ENCODE measurements around the gene CD2.

CD2 gene

DNA sequence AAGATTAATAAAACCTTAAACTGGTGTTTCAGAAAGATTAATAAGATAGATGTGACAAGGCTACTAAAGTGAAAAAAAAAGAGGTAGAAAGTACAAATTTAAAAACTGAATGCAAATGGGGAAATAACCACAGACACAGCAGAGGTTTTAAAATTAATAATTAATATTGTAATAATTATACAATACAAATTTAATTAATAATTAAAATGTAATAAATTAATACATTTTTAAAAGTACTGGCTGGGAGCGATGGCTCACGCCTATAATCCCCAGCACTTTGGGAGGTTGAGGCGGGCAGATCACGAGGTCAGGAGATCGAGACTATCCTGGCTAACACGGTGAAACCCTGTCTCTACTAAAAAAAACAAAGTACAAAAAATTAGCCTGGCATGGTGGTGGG, 26.8 kb downstream of the CD2 start:
- H3K4me3 ChIP-seq (ENCODE audit: low read depth, low read length) = no peak overlapping the region
- H3K36me3 ChIP-seq (ENCODE audit: insufficient read depth, low read length) = no peaks in the 10 kb centered on the region
- no peak overlapping the region for H3K27ac ChIP-seq (ENCODE audit: low read depth, low read length)
- H3K4me1 ChIP-seq (ENCODE audit: control insufficient read depth, insufficient read depth, low read length, unreplicated experiment) = peaks cover 19% of the 10 kb centered on the region
- H3K27me3 ChIP-seq (ENCODE audit: insufficient read depth, low read length) = peaks cover 34% of the 10 kb centered on the region
- no peaks in the 10 kb centered on the region for H3K79me2 ChIP-seq (ENCODE audit: control insufficient read depth, insufficient read depth, low read length, unreplicated experiment)
- no peak overlapping the region for H2AFZ ChIP-seq (ENCODE audit: low read length, unreplicated experiment)

DNA sequence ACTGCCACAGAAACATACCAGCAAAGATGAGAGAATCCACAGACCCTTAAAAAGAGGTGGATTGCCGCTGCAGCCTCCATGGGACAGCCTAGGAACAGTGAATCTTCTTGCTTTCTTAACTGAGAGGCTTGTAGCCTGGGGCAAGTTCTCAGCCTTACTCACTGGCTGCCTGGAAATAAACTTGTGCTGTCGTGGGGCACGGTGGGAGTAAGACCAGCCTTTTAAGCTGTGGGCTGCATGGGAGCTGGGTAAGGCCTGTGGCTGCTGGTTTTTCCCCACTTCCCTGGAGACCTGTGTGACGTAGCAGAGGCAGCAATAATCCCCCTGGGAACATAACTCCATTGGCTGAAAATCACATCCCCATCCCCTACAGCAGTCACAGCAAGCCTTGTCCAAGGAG, 30.8 kb downstream of the CD2 start:
- Histone ChIP-seq H2AFZ (ENCODE audit: low read length, unreplicated experiment) (no peak overlapping the region), H3K79me2 (ENCODE audit: control insufficient read depth, insufficient read depth, low read length, unreplicated experiment) (no peaks in the 10 kb centered on the region), H3K27ac (ENCODE audit: low read depth, low read length) (no peak overlapping the region), H3K36me3 (ENCODE audit: insufficient read depth, low read length) (no peaks in the 10 kb centered on the region), H3K27me3 (ENCODE audit: insufficient read depth, low read length) (peaks cover 65% of the 10 kb centered on the region), H3K4me3 (ENCODE audit: low read depth, low read length) (no peak overlapping the region), H3K4me1 (ENCODE audit: control insufficient read depth, insufficient read depth, low read length, unreplicated experiment) (no peaks in the 10 kb centered on the region)

DNA sequence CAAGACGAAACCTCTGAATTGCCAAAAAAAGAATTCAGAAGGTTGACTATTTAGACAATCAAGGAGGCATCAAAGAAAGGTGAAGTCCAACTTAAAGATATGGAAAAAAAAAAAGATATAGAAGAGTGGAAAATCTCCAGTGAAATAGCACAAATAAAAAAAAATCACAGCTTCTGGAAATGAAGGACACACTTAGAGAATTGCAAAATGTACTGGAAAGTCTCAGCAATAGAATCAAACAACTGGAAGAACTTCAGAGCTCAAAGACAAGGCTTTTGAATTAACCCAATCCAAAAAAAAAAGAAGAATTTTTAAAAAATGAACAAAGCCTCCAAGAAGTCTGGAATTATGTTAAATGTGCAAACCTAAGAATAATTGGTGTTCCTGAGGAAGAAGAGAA, 31.8 kb downstream of the CD2 start:
- H3K4me3 ChIP-seq (ENCODE audit: low read depth, low read length) = no peak overlapping the region
- no peaks in the 10 kb centered on the region for H3K79me2 ChIP-seq (ENCODE audit: control insufficient read depth, insufficient read depth, low read length, unreplicated experiment)
- no peak overlapping the region for H2AFZ ChIP-seq (ENCODE audit: low read length, unreplicated experiment)
- H3K36me3 ChIP-seq (ENCODE audit: insufficient read depth, low read length) = no peaks in the 10 kb centered on the region
- peaks cover 72% of the 10 kb centered on the region for H3K27me3 ChIP-seq (ENCODE audit: insufficient read depth, low read length)
- no peaks in the 10 kb centered on the region for H3K4me1 ChIP-seq (ENCODE audit: control insufficient read depth, insufficient read depth, low read length, unreplicated experiment)
- no peak overlapping the region for H3K27ac ChIP-seq (ENCODE audit: low read depth, low read length)

DNA sequence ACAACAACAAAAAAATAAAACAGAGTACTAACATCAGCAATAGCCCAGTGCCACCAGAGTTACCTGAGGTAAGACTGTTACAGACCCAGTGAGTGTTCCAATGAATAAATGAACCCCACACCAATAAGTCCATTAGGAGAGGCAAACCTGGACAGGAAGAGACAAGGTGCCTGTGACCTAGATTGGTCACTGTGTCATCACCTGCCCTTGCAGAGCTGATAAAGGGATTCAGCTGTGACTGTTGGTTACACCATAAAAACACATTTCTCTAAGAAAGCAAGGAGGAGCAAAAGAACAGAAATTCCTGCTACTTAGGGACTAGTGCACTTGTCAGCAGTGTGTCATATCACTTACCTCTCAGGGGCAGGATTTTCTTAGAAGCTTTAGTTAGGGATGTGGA, 37.5 kb downstream of the CD2 start:
- Histone ChIP-seq H3K79me2 (ENCODE audit: control insufficient read depth, insufficient read depth, low read length, unreplicated experiment) (no peaks in the 10 kb centered on the region), H3K36me3 (ENCODE audit: insufficient read depth, low read length) (no peaks in the 10 kb centered on the region), H3K27me3 (ENCODE audit: insufficient read depth, low read length) (peaks cover 56% of the 10 kb centered on the region), H3K4me1 (ENCODE audit: control insufficient read depth, insufficient read depth, low read length, unreplicated experiment) (no peaks in the 10 kb centered on the region), H3K27ac (ENCODE audit: low read depth, low read length) (no peak overlapping the region), H3K4me3 (ENCODE audit: low read depth, low read length) (no peak overlapping the region), H2AFZ (ENCODE audit: low read length, unreplicated experiment) (no peak overlapping the region)

DNA sequence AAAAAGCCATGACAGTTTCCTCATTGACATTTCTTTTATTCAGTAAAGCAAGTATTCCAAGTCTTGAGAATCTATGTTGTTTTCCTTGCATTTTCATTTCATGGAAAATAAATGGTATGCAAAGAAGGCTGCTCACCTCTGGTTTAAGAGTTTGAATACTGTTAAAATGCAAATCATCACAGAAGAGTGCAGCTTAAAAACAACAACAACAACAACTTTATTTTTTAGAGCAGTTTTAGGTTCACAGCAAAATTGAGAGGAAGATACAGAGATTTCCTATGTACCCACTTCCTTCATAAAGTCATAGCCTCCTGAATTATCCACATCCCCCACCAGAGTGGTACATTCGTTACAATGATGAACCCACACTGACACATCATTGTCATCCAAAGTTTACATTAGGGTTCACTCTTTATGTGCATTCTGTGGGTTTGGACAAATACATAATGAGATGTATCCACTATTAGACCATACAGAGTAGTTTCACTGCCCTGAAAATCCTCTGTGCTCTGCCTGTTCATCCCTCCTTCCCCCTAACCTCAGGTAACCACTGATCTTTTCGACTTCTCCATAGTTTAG, 39.2 kb downstream of the CD2 start:
- Histone ChIP-seq H3K36me3 (ENCODE audit: insufficient read depth, low read length) (no peaks in the 10 kb centered on the region), H3K27me3 (ENCODE audit: insufficient read depth, low read length) (peaks cover 56% of the 10 kb centered on the region), H3K79me2 (ENCODE audit: control insufficient read depth, insufficient read depth, low read length, unreplicated experiment) (no peaks in the 10 kb centered on the region), H3K4me3 (ENCODE audit: low read depth, low read length) (no peak overlapping the region), H3K27ac (ENCODE audit: low read depth, low read length) (no peak overlapping the region), H3K4me1 (ENCODE audit: control insufficient read depth, insufficient read depth, low read length, unreplicated experiment) (no peaks in the 10 kb centered on the region), H2AFZ (ENCODE audit: low read length, unreplicated experiment) (no peak overlapping the region)

DNA sequence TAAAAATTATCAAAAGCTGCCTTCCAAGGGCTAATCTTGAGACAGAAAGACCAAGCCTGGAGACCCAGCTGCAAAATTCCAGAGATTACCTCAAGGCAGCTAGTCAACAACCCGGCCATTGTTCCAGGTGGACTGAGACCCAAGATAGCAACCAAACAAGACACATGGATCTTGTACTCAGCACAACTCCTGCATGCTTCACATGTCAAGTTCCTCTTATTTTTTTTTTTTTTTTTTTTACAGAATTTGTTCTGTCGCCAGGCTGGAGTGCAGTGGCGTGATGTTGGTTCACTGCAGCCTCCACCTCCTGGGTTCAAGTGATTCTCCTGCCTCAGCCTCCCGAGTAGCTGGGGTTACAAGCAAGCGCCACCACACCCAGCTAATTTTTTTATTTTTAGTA, 40.1 kb downstream of the CD2 start:
- Histone ChIP-seq H3K4me3 (ENCODE audit: low read depth, low read length) (no peak overlapping the region), H3K27me3 (ENCODE audit: insufficient read depth, low read length) (peaks cover 57% of the 10 kb centered on the region), H2AFZ (ENCODE audit: low read length, unreplicated experiment) (no peak overlapping the region), H3K4me1 (ENCODE audit: control insufficient read depth, insufficient read depth, low read length, unreplicated experiment) (no peaks in the 10 kb centered on the region), H3K27ac (ENCODE audit: low read depth, low read length) (no peak overlapping the region), H3K79me2 (ENCODE audit: control insufficient read depth, insufficient read depth, low read length, unreplicated experiment) (no peaks in the 10 kb centered on the region), H3K36me3 (ENCODE audit: insufficient read depth, low read length) (no peaks in the 10 kb centered on the region)

DNA sequence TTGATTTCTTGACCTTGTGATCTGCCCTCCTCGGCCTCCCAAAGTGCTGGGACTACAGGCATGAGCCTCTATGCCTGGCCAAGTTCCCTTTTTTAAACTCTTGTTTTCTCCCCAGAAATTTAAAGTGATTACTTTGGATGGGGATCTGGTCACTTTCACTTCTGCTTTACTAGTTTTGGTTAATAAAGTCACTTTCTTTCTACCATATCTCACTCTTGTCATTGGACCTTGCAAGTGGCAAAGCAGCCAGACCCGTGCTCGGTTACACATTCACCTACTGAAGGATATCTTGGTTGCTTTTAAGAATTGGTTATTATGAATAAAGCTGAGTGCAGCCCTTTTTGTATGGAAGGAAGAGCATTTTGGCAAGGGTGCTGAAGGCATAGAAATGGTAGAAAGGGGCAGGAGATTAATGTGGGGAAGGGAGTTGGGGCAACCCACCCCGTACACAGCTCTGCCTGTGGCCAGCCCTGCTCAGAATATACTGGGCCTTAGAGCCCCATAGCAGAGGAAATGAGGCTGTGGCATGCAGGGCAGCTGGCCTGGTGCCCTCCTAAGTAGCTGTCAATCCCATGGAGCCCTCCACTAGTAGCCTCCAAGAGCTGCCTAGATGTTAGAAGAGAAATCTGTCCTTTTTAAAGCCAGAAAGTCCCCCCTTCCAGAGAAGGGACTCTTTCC, 40.7 kb downstream of the CD2 start:
- Histone ChIP-seq H3K79me2 (ENCODE audit: control insufficient read depth, insufficient read depth, low read length, unreplicated experiment) (no peaks in the 10 kb centered on the region), H3K4me3 (ENCODE audit: low read depth, low read length) (no peak overlapping the region), H2AFZ (ENCODE audit: low read length, unreplicated experiment) (no peak overlapping the region), H3K36me3 (ENCODE audit: insufficient read depth, low read length) (no peaks in the 10 kb centered on the region), H3K27me3 (ENCODE audit: insufficient read depth, low read length) (peaks cover 56% of the 10 kb centered on the region), H3K27ac (ENCODE audit: low read depth, low read length) (no peak overlapping the region), H3K4me1 (ENCODE audit: control insufficient read depth, insufficient read depth, low read length, unreplicated experiment) (no peaks in the 10 kb centered on the region)

DNA sequence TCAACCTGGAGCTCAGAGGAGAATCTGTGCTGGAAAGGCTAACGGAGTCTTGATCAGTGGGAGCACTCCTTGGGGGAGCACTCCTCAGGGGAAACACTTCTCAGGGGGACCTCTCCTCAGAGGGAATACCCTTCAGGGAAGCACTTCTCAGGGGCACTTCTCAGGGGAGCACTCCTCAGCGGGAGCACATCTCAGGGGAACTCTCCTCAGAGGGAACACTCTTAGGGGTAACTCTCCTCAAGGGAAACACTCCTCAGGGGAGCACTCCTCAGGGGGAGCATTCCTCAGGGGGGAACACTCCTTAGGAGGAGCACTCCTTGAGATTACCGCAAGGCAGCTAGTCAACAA, 41.2 kb downstream of the CD2 start:
- H2AFZ ChIP-seq (ENCODE audit: low read length, unreplicated experiment) = no peak overlapping the region
- no peaks in the 10 kb centered on the region for H3K4me1 ChIP-seq (ENCODE audit: control insufficient read depth, insufficient read depth, low read length, unreplicated experiment)
- no peak overlapping the region for H3K4me3 ChIP-seq (ENCODE audit: low read depth, low read length)
- no peaks in the 10 kb centered on the region for H3K36me3 ChIP-seq (ENCODE audit: insufficient read depth, low read length)
- H3K79me2 ChIP-seq (ENCODE audit: control insufficient read depth, insufficient read depth, low read length, unreplicated experiment) = no peaks in the 10 kb centered on the region
- peaks cover 56% of the 10 kb centered on the region for H3K27me3 ChIP-seq (ENCODE audit: insufficient read depth, low read length)
- H3K27ac ChIP-seq (ENCODE audit: low read depth, low read length) = no peak overlapping the region

DNA sequence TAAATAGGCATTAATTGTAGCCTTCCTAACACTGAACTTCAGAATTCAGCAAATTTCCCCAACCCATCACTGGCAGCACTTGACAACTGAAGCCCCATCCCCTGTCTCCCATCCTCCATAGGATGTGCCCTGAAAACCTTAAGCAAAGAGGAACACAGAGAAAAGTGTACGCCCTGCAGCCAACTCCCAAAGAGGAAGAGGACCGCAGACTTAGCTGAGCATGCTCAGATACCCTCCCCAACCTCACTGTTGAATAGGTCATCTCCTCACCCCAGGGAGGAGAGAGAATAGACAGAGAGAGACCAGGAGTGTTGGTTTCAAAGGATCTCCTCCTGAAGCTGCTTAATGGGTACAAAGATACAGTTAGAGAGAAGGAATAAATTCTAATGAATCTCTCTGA, 50.5 kb downstream of the CD2 start:
- no peak overlapping the region for H2AFZ ChIP-seq (ENCODE audit: low read length, unreplicated experiment)
- no peak overlapping the region for H3K4me3 ChIP-seq (ENCODE audit: low read depth, low read length)
- no peaks in the 10 kb centered on the region for H3K36me3 ChIP-seq (ENCODE audit: insufficient read depth, low read length)
- peaks cover 35% of the 10 kb centered on the region for H3K27me3 ChIP-seq (ENCODE audit: insufficient read depth, low read length)
- H3K27ac ChIP-seq (ENCODE audit: low read depth, low read length) = no peak overlapping the region
- H3K79me2 ChIP-seq (ENCODE audit: control insufficient read depth, insufficient read depth, low read length, unreplicated experiment) = no peaks in the 10 kb centered on the region
- no peaks in the 10 kb centered on the region for H3K4me1 ChIP-seq (ENCODE audit: control insufficient read depth, insufficient read depth, low read length, unreplicated experiment)

DNA sequence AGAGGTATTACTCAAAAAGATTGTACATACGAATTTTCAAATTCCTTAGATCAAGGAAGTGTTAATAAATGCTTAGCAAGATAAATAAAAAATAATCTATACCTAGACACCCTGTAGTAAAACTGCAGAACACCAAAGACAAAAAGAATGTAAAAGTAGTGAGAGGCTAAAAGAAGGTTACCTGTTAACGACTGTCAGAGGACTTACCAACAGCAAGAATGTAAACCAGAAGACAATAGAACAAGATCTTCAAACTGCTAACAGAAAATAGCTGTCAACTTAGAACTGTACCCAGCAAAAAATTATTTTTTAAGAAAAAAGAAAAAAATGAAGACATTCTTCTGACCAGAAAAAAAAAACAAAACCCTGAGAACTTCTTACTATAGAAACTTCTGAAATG, 51.2 kb downstream of the CD2 start:
- Histone ChIP-seq H3K36me3 (ENCODE audit: insufficient read depth, low read length) (no peaks in the 10 kb centered on the region), H3K4me1 (ENCODE audit: control insufficient read depth, insufficient read depth, low read length, unreplicated experiment) (no peaks in the 10 kb centered on the region), H2AFZ (ENCODE audit: low read length, unreplicated experiment) (no peak overlapping the region), H3K27ac (ENCODE audit: low read depth, low read length) (no peak overlapping the region), H3K27me3 (ENCODE audit: insufficient read depth, low read length) (peaks cover 29% of the 10 kb centered on the region), H3K4me3 (ENCODE audit: low read depth, low read length) (no peak overlapping the region), H3K79me2 (ENCODE audit: control insufficient read depth, insufficient read depth, low read length, unreplicated experiment) (no peaks in the 10 kb centered on the region)

DNA sequence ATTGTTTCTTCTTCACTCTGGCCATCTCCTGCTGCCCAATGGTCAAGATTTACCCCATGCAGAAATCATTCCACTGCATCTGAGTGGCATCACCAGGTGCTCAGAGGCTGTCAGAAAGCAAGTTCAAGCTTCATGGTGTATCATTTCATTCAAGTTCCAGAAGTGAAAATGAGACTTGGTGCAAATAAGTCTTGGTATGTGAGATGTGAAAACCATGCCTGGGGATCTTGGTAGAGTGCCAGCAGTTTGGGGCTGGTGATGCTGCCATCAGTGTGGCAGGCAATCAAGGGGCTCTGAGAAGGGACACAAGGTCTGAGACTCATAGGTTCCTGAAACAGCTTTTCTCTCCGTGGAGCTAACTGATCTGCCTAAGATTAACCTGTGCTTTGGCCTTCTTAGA, 52.0 kb downstream of the CD2 start:
- Histone ChIP-seq H3K27me3 (ENCODE audit: insufficient read depth, low read length) (peaks cover 23% of the 10 kb centered on the region), H3K79me2 (ENCODE audit: control insufficient read depth, insufficient read depth, low read length, unreplicated experiment) (no peaks in the 10 kb centered on the region), H3K36me3 (ENCODE audit: insufficient read depth, low read length) (no peaks in the 10 kb centered on the region), H3K4me1 (ENCODE audit: control insufficient read depth, insufficient read depth, low read length, unreplicated experiment) (no peaks in the 10 kb centered on the region), H3K27ac (ENCODE audit: low read depth, low read length) (no peak overlapping the region), H2AFZ (ENCODE audit: low read length, unreplicated experiment) (no peak overlapping the region), H3K4me3 (ENCODE audit: low read depth, low read length) (no peak overlapping the region)
